ENCODE measurements around the gene COG3. TPM values are rescaled to one million over a fixed set of nuclear protein-coding genes. Genes with fewer than 3 reads are reported as not detected.

Gene COG3
- polyA plus RNA-seq, 1 donor from 2014 or later, result 90.2 TPM

DNA sequence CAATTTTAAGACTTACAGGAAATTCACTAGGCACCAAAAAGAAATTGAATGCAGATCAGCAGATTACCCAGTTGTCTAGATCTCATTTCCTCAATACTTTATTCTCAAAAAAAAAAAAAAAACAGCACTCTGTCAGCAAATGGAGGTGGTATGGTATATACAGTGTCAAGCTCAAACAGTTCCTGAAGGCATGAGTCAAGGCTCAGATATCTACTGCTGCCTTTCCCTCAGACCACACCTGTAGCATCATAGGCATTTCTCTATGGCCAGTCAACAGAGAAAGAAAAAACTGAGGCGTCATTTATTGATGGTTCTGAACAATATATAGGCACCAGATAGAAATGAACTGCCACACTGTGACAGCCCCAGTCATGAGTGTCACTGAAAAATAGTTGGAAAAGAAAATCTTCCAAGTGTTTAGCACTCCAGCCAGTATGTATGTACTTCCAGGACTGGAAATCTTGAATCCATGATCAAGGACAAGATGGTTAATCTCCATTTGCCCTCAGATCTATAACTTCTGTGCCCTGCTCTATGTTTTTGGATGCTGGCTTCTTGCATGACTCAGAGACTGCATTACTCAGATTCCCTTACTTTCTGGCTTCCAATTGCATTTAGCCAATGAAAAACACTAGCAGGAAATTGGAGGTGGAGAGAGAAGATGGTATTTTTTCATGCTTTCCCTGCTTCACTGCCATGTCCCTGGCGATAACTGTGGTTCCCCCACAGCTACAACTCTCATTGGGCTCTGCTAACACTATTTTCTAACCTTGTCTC is 8.4 kb upstream of the COG3 start:
- Histone ChIP-seq H3K4me3 (ENCODE audit: low read length) (no peak overlapping the region), H3F3A (ENCODE audit: insufficient read depth, low read length, poor library complexity, severe bottlenecking) (no peaks in the 10 kb centered on the region), H3K36me3 (ENCODE audit: insufficient read depth, low read length) (no peaks in the 10 kb centered on the region), H3K79me2 (replicated peaks; ENCODE audit: insufficient read depth, low read length) (no peaks in the 10 kb centered on the region), H3K4me2 (ENCODE audit: low read length) (no peak overlapping the region), H3K27me3 (ENCODE audit: insufficient read depth, low read depth, low read length) (no peaks in the 10 kb centered on the region), H4K20me1 (ENCODE audit: insufficient read depth) (no peaks in the 10 kb centered on the region), H2AFZ (ENCODE audit: low read depth, low read length) (no peak overlapping the region), H3K9ac (ENCODE audit: low read length) (no peak overlapping the region), H3K27ac (ENCODE audit: low read length) (no peak overlapping the region), H3K9me3 (ENCODE audit: low read length) (no peaks in the 10 kb centered on the region), H3K9me2 (ENCODE audit: insufficient read depth, low read length) (no peaks in the 10 kb centered on the region)
- TF ChIP-seq EZH2 (IDR thresholded peaks at IDR 0.05; ENCODE audit: borderline replicate concordance, insufficient read depth, low read length, poor library complexity, severe bottlenecking) (no peak), POLR2AphosphoS5 (IDR thresholded peaks at IDR 0.05) (no peak), SMC3 (conservative IDR thresholded peaks at IDR 0.05; ENCODE audit: poor library complexity) (no peak), MXI1 (conservative IDR thresholded peaks at IDR 0.05; ENCODE audit: poor library complexity, severe bottlenecking) (no peak), EP300 (conservative IDR thresholded peaks at IDR 0.05; ENCODE audit: poor library complexity, severe bottlenecking) (no peak), RAD21 (conservative IDR thresholded peaks at IDR 0.05) (no peak), TAF1 (IDR thresholded peaks at IDR 0.05; ENCODE audit: low read depth) (no peak)
- TF ChIP-seq, protein P1, sequence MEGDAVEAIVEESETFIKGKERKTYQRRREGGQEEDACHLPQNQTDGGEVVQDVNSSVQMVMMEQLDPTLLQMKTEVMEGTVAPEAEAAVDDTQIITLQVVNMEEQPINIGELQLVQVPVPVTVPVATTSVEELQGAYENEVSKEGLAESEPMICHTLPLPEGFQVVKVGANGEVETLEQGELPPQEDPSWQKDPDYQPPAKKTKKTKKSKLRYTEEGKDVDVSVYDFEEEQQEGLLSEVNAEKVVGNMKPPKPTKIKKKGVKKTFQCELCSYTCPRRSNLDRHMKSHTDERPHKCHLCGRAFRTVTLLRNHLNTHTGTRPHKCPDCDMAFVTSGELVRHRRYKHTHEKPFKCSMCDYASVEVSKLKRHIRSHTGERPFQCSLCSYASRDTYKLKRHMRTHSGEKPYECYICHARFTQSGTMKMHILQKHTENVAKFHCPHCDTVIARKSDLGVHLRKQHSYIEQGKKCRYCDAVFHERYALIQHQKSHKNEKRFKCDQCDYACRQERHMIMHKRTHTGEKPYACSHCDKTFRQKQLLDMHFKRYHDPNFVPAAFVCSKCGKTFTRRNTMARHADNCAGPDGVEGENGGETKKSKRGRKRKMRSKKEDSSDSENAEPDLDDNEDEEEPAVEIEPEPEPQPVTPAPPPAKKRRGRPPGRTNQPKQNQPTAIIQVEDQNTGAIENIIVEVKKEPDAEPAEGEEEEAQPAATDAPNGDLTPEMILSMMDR (IDR thresholded peaks at IDR 0.05; ENCODE audit: poor library complexity, severe bottlenecking), result no peak
- TF ChIP-seq, protein P2, sequence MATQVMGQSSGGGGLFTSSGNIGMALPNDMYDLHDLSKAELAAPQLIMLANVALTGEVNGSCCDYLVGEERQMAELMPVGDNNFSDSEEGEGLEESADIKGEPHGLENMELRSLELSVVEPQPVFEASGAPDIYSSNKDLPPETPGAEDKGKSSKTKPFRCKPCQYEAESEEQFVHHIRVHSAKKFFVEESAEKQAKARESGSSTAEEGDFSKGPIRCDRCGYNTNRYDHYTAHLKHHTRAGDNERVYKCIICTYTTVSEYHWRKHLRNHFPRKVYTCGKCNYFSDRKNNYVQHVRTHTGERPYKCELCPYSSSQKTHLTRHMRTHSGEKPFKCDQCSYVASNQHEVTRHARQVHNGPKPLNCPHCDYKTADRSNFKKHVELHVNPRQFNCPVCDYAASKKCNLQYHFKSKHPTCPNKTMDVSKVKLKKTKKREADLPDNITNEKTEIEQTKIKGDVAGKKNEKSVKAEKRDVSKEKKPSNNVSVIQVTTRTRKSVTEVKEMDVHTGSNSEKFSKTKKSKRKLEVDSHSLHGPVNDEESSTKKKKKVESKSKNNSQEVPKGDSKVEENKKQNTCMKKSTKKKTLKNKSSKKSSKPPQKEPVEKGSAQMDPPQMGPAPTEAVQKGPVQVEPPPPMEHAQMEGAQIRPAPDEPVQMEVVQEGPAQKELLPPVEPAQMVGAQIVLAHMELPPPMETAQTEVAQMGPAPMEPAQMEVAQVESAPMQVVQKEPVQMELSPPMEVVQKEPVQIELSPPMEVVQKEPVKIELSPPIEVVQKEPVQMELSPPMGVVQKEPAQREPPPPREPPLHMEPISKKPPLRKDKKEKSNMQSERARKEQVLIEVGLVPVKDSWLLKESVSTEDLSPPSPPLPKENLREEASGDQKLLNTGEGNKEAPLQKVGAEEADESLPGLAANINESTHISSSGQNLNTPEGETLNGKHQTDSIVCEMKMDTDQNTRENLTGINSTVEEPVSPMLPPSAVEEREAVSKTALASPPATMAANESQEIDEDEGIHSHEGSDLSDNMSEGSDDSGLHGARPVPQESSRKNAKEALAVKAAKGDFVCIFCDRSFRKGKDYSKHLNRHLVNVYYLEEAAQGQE (IDR thresholded peaks at IDR 0.05; ENCODE audit: borderline replicate concordance), result no peak

DNA sequence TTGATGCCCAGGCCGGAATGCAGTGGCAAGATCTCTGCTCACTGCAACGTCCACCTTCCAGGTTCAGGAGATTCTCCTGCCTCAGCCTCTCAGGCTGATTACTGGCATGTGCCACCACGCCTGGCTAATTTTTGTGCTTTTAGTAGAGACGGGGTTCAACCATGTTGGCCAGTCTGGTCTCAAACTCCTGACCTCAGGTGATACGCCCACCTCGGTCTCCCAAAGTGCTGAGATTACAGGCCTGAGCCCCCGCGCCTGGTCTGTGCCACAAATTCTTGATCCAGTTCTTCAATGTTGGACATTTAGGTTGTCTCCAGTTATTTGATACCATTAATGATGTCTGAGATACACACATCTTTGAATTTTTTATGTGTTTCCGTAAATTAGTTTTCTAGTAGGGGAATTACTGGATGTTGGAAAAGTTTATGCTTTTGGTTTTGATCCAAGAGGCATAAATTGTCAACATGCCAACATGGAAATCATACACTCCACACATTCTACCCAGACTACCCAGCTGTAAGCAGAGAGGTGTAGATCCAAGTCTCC is 525 bp upstream of the COG3 start:
- H3K27ac ChIP-seq (ENCODE audit: low read length), result peak overlapping the region; percentile 95
- TF ChIP-seq, protein P2 (IDR thresholded peaks at IDR 0.05; ENCODE audit: borderline replicate concordance), result no peak
- TF ChIP-seq, protein P1 (IDR thresholded peaks at IDR 0.05; ENCODE audit: poor library complexity, severe bottlenecking), result peak; percentile 70
- H2AFZ ChIP-seq (ENCODE audit: low read depth, low read length), result peak overlapping the region; percentile 58
- H3K9me3 ChIP-seq (ENCODE audit: low read length), result no peaks in the 10 kb centered on the region
- H3K27me3 ChIP-seq (ENCODE audit: insufficient read depth, low read depth, low read length), result no peaks in the 10 kb centered on the region
- H3K9me2 ChIP-seq (ENCODE audit: insufficient read depth, low read length), result no peaks in the 10 kb centered on the region
- peak overlapping the region; percentile 72 for H3K4me2 ChIP-seq (ENCODE audit: low read length)
- H3K9ac ChIP-seq (ENCODE audit: low read length), result peak overlapping the region; percentile 96
- peaks cover 37% of the 10 kb centered on the region for H3K79me2 ChIP-seq (replicated peaks; ENCODE audit: insufficient read depth, low read length)
- peak overlapping the region; percentile 79 for H3K4me3 ChIP-seq (ENCODE audit: low read length)
- H3F3A ChIP-seq (ENCODE audit: insufficient read depth, low read length, poor library complexity, severe bottlenecking), result peaks cover 4% of the 10 kb centered on the region
- no peaks in the 10 kb centered on the region for H3K36me3 ChIP-seq (ENCODE audit: insufficient read depth, low read length)
- H4K20me1 ChIP-seq (ENCODE audit: insufficient read depth), result no peaks in the 10 kb centered on the region

Measured in neural cell (in vitro differentiated cells).